Parathyroid adenoma (tissue), 2 donors: ENCODE data around the gene KLHL30.

Experiments
- H2AFZ ChIP-seq: fragments of 300-600 bp; sonication (generic); one replicate; pipeline ENCODE4 v1.7.0; 2017; ENCODE audit warnings: antibody characterized with exemption, mild to moderate bottlenecking
- H3K27ac ChIP-seq: fragments of 300-600 bp; sonication (generic); one replicate; pipeline ENCODE4 v1.7.0; 2017
- H3K27me3 ChIP-seq: fragments of 300-600 bp; sonication (generic); one replicate; pipeline ENCODE4 v1.7.0; 2017; ENCODE audit warnings: low read length; ENCODE audit not compliant: control insufficient read depth, insufficient read depth
- H3K36me3 ChIP-seq: fragments of 300-600 bp; sonication (generic); one replicate; pipeline ENCODE4 v1.7.0; 2017; ENCODE audit warnings: low read length; ENCODE audit not compliant: control insufficient read depth, insufficient read depth
- H3K4me1 ChIP-seq: fragments of 300-600 bp; sonication (generic); one replicate; pipeline ENCODE4 v1.7.0; 2017; ENCODE audit warnings: control low read depth
- H3K4me2 ChIP-seq: fragments of 300-600 bp; sonication (generic); one replicate; pipeline ENCODE4 v1.7.0; 2017; ENCODE audit warnings: low read length
- H3K4me3 ChIP-seq: fragments of 300-600 bp; sonication (generic); one replicate; pipeline ENCODE4 v1.7.0; 2017; ENCODE audit warnings: low read depth, low read length
- H3K79me2 ChIP-seq: fragments of 300-600 bp; sonication (generic); one replicate; pipeline ENCODE4 v1.7.0; 2017; ENCODE audit warnings: control low read depth
- H3K9ac ChIP-seq: fragments of 300-600 bp; sonication (generic); one replicate; pipeline ENCODE4 v1.7.0; 2017; ENCODE audit warnings: mild to moderate bottlenecking
- H3K9me3 ChIP-seq: fragments of 300-600 bp; sonication (generic); one replicate; pipeline ENCODE4 v1.7.0; 2017; ENCODE audit warnings: low read length; ENCODE audit not compliant: control insufficient read depth
- TF ChIP-seq, protein P1 (sequence below): fragments of 300-600 bp; sonication (generic); IDR thresholded peaks from one replicate; pipeline ENCODE4 v1.7.0; 2017; ENCODE audit warnings: antibody characterized with exemption, mild to moderate bottlenecking
- donor health status: primary hyperparathyroidism.

KLHL30 gene

DNA sequence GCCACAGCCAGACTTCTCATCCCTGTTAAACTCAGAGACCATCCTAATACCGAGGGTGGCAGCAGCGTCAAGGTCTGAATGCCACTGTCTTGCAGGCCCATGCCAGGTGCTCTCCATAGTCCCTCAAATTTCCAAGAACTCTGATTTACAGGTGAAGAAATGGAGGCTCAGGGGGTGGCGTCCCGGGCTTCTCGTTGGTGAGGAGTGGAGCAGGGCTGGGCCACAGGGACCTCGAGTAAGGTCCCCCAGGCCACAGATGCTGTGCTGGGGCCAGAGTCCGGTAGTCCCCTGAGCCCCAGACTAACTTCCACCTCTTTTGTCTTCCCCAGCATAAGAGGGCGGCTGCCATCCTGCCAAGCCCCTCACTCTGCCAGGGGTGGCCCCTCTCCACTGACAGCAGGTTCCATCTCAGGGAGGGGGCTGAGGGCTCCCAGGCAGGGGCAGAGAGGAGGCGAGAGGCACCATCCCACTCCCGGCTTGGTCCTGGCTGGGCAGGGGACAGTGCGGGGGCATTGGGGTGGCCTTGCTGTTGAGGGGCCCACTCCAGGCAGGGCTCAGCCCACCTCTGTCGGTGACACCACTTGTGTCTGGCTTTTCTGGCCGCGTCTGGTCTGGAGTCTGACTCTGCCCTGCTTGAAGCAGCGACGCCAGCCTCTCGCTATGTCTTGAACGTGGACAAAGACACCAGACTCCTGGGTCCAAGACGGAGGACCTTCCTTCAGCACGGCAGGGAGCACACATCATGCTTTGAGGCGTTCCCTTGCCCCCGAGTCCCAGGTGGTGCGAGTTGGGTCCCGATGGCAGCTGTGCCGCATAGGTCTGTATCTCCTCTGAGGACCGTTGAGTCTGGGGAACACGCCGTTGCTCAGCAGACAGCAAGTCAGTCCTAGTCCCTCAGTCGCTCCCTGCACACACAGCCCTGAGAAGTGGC, 15.9 kb upstream of the KLHL30 start:
- Histone ChIP-seq H3K36me3 (no peaks in the 10 kb centered on the region), H3K4me1 (no peaks in the 10 kb centered on the region), H3K27ac (no peak overlapping the region), H3K9ac (no peak overlapping the region), H3K4me2 (no peak overlapping the region), H3K27me3 (no peaks in the 10 kb centered on the region), H3K9me3 (no peaks in the 10 kb centered on the region), H2AFZ (no peak overlapping the region), H3K4me3 (no peak overlapping the region), H3K79me2 (no peaks in the 10 kb centered on the region)
- TF ChIP-seq, protein P1, sequence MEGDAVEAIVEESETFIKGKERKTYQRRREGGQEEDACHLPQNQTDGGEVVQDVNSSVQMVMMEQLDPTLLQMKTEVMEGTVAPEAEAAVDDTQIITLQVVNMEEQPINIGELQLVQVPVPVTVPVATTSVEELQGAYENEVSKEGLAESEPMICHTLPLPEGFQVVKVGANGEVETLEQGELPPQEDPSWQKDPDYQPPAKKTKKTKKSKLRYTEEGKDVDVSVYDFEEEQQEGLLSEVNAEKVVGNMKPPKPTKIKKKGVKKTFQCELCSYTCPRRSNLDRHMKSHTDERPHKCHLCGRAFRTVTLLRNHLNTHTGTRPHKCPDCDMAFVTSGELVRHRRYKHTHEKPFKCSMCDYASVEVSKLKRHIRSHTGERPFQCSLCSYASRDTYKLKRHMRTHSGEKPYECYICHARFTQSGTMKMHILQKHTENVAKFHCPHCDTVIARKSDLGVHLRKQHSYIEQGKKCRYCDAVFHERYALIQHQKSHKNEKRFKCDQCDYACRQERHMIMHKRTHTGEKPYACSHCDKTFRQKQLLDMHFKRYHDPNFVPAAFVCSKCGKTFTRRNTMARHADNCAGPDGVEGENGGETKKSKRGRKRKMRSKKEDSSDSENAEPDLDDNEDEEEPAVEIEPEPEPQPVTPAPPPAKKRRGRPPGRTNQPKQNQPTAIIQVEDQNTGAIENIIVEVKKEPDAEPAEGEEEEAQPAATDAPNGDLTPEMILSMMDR: no peak

DNA sequence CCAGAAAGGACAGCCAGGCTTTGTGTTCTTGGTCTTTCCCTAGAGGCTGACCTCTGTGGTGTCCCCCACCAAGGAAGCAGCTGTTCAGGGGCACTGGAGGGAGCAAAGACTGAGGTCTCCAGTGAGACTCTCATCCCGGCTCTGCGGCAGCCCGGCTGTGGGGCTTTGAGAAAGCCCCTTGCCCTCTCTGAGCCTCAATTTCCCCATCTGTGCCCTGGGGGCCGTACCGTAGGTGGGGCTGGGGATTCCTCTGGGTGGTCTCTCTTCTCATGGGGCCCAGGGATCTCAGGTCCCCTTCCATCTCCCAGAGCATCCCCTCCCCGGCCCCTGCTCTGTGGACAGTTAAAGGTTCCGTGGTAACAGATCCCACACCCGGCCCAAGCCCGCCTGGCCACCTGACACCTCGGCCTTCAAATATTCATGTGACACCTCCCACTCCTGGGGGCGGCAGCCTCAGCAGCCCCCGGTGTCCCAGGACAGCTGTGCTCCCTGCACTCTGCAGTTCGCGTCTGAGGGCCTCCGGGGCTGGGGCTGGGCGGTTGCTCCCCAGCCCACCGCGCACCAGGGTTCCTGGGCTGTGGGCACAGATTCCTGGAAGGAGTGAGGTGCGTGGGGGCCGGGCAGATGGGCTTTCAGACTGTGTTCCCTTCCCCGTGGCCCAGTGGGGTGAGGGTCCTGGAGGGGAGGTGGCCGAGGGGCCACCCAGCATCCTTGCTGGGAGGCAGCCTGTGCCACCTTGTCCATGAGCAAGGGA, 15.1 kb upstream of the KLHL30 start:
- no peak overlapping the region for H3K9ac ChIP-seq
- H3K4me3 ChIP-seq: no peak overlapping the region
- no peak overlapping the region for H2AFZ ChIP-seq
- H3K27me3 ChIP-seq: no peaks in the 10 kb centered on the region
- H3K79me2 ChIP-seq: no peaks in the 10 kb centered on the region
- no peaks in the 10 kb centered on the region for H3K4me1 ChIP-seq
- no peaks in the 10 kb centered on the region for H3K9me3 ChIP-seq
- H3K36me3 ChIP-seq: no peaks in the 10 kb centered on the region
- H3K4me2 ChIP-seq: no peak overlapping the region
- TF ChIP-seq, protein P1: no peak
- no peak overlapping the region for H3K27ac ChIP-seq

DNA sequence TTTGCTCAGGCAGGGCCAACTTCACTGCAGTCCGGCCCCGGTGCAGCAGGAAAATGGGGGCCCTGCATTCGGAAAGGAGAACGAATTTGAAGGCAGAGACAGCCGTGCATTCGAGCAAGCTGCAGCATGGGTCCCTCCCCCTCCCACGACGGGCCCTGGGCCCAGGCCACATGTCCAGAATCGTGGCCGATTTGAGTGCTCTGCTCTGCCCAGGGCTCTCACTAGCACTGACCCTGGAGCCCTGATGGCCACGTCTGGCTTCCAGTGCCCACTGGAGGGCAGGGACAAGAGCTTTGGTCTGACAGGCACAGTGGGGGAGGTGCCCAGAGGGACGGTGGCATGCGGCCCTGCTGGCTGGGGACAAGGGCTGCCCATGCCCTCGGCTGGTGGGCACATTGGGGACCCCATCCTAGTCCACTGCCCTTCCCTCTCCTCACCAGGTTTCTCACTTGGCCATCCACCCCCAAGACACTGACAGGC, 14.4 kb upstream of the KLHL30 start:
- Histone ChIP-seq H3K9ac (no peak overlapping the region), H3K27me3 (no peaks in the 10 kb centered on the region), H3K4me2 (no peak overlapping the region), H3K9me3 (no peaks in the 10 kb centered on the region), H3K79me2 (no peaks in the 10 kb centered on the region), H3K4me3 (no peak overlapping the region), H3K36me3 (no peaks in the 10 kb centered on the region), H3K27ac (no peak overlapping the region), H3K4me1 (no peaks in the 10 kb centered on the region), H2AFZ (no peak overlapping the region)
- TF ChIP-seq, protein P1: no peak

DNA sequence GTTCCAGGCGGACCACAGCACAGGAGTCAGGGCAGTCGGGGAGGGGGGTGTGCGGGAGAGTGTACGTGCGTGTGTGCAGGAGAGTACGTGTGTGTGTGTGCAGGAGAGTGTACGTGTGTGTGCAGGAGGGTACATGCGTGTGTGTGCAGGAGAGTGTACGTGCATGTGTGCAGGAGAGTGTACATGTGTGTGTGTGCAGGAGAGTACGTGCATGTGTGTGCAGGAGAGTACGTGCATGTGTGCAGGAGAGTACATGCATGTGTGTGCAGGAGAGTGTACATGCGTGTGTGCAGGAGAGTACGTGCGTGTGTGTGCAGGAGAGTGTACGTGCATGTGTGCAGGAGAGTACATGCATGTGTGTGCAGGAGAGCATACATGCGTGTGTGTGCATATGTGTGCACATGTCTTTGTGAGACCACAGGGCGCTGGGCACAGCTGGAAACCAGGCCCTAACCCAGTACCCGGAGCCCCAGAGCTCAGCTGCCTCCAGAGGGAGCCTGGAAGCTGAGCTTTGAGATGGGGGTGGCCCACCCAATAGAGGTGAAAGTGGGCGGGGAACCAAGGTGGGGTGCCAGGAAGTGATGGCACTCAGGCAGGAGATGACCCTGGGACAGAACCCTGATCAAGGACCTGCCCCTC, 13.9 kb upstream of the KLHL30 start:
- Histone ChIP-seq H3K4me1 (no peaks in the 10 kb centered on the region), H3K27me3 (no peaks in the 10 kb centered on the region), H3K9ac (no peak overlapping the region), H3K4me3 (no peak overlapping the region), H3K79me2 (no peaks in the 10 kb centered on the region), H3K27ac (no peak overlapping the region), H3K4me2 (no peak overlapping the region), H3K9me3 (no peaks in the 10 kb centered on the region), H3K36me3 (no peaks in the 10 kb centered on the region), H2AFZ (no peak overlapping the region)
- TF ChIP-seq, protein P1: no peak
